GM21528 (cell line): Measurements from ENCODE around the gene PFKL.
"Not testable (repeated sequence)": the region's sequence is repeated elsewhere in the genome, so short reads cannot be mapped to it uniquely, and the experiment has no call there.

ENCODE experiments used
- ATAC-seq: cut with Tn5 transposase; IDR thresholded peaks from one replicate; pipeline ENCODE4 v1.9.1; 2021; ENCODE audit warnings: mild to moderate bottlenecking, moderate library complexity; ENCODE audit not compliant: unreplicated experiment, low FRiP score

Gene PFKL

GRCh38 chr21:44337941-44338895, 38.4 kb downstream of the PFKL start:
- no peak for ATAC-seq

GRCh38 chr21:44338971-44339910, 39.4 kb downstream of the PFKL start, which contains the start of gene CFAP410:
TSS of gene CFAP410 (minus strand) at chr21:44339390. CDS start at chr21:44339194, 196 bp downstream.
- peak; percentile 81 for ATAC-seq

- not testable (repeated sequence) for ATAC-seq
These were observed 42.0 kb downstream of the PFKL start for GRCh38 chr21:44341726-44342458.

GRCh38 chr21:44342981-44343380, 43.1 kb downstream of the PFKL start:
- not testable (repeated sequence) for ATAC-seq

DNA sequence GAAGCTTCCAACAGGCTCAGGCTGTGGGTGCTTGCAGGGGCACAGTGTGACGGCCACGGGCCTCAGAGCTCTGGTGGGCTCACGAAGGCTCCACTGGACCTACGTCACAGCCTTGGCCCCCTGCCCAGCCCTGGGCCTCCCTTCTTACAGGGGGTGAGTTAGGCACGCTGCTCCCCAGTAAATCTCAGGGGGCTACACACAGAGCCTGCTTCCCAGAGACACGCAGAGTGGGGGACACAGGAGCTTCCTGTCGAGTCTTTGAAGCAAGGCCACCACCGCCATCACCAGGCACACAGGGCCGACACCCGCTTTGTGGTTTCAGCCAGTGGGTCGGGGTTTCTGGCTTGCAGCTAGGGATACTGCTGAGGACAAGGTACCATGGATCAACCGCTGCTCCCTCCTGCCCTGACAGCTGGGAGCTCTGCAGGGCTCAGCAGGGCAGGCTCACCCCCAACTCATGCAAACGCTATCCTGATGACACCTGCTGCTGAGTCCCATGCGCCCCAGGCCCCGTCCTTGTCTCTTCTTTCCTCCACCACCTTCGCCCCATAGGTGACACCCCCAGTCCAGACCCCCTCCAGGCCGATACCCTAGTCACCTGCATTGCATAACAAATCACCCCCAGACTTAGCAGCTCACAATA, 44.8 kb downstream of the PFKL start:
- ATAC-seq: no peak

DNA sequence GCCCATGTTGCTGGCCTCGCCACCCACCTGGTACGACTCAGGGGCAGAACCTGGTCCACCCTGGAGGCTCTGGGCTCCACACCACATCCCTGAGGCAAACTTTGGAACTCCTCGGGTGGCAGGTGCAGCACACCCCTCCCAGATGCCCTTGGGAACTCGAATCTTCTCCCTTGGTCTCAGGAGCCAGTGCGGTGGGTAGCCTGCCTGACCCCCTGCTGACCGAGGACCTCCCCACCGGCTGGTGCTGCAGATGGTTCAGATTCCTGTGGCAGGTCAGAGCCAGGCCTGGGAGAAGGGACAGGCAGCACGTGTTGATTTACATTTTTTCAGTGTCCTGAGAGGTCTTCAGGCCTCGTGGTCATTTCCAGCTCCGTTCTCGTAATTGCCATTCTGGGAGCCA, 45.6 kb downstream of the PFKL start:
- ATAC-seq: no peak

DNA sequence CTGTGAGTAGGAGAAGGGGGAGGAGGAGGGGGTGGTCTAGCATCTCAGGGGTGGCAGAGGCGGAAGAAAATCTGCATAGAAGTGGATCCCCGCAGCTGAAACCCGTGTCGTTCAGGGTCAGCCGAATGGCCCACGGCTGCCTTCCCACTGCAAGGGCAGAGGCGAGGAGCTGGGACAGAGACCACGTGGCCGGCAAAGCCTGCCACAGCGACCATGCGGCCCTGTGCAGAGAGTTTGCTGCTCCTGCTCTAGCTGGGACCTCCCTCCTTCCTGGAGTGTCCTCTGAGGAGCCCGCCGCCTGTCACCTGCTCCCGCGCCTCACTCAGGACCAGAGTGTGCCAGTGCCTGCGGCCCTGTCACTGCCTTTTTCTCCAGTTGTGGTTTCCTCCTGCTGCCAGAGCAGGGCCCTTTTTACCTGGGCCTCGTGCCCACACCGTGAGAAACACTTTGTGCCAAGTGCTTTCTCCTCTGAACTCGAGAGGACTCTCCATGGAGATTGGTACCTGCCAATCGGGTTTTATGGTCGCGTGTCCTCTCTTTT, 48.1 kb downstream of the PFKL start:
- ATAC-seq: no peak

DNA sequence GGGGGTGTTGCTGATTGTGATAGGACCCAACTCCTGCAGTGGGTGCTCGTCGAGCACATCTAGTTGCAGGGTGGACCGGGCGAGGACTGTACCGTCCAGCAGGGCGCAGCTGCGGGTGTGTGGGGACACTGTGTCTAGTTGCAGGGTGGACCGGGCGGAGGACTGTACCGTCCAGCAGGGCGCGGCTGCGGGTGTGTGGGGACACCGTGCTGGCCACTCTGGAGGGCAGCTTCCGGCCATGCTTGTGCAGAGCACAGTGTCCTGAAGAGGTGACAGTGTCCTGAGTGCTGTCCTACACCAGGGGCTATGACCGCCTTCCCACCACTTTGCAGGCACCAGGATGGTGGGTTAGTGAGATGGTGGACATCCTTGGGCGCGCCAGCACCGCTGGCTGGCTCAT, 49.0 kb downstream of the PFKL start:
- no peak for ATAC-seq

GRCh38 chr21:44349416-44349846, 49.6 kb downstream of the PFKL start:
- no peak for ATAC-seq

GRCh38 chr21:44349847-44350772, 50.3 kb downstream of the PFKL start:
- no peak for ATAC-seq

DNA sequence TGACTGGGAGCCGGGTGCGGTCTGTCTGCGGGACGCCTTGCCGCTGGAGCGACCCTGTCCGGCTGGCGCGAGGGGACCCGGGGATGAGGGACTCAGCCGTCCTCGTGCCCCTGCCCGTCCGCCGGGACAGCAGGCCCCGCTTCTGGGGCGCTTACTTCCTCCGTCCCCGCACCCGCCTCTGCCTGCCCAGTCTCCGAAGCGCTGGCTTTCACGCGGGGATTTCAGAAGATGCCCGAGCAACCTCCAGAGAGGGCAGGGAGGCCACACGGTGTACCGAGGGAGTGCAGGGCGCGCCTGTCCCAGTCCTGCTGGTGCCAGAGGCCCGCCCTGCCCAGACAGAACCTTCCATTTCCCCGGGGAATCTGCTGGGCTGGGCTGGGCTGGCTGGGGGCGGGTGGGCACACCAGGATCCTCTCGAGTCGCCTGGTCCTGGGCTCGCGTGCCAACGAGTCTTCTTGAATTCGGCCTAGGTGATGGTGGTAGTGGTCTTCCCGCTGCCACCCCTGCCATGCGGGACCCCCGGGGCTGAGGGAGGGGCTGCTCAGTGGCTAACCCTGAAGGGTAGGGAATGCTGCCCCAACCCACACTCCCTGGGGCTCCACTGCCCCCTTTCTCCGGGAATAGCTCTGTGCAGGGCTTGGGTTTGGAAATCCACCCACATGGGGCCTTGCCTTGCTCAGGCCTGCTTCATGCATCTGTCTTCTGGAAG, 51.1 kb downstream of the PFKL start:
- no peak for ATAC-seq

GRCh38 chr21:44351535-44352252, 51.8 kb downstream of the PFKL start:
- no peak for ATAC-seq

GRCh38 chr21:44352253-44352860, 52.5 kb downstream of the PFKL start:
- ATAC-seq: no peak

DNA sequence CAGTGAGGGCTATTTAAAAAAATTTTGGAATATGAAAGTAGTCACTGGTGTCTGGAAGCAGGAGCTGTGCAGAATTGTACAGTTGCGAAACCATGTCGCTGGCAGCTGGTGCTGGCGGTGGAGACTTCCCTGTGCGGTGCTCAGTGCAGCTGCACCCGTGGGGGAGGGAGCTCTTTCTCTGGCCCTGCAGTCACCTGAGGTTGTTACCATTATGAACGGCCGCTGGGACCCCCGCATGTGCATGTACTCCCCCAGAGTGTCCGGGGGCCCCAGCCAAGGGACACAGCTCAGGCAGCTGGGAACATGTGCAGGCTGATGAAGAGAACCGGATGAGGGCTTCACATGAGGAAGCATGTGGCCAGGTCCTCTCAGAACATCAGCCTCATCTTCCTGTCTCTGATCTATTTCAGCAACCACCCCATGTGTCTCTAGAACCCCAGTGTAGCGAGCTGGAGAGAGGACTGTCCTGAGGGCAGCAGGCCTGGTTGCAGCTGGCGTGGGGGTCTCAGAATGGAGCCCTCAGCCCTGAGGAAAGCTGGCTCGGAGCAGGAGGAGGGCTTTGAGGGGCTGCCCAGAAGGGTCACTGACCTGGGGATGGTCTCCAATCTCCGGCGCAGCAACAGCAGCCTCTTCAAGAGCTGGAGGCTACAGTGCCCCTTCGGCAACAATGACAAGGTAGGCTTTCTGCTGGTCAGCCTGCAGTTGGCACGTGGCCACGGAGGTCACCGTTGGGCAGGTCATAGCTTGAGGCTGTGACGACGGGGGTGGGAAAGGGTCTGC, 53.5 kb downstream of the PFKL start, which contains the start of gene TRPM2:
Gene TRPM2, plus strand, starts transcription at position 431 of the 780 bp plus-strand sequence. Its CDS starts 80 bp downstream, at position 511.
- no peak for ATAC-seq

DNA sequence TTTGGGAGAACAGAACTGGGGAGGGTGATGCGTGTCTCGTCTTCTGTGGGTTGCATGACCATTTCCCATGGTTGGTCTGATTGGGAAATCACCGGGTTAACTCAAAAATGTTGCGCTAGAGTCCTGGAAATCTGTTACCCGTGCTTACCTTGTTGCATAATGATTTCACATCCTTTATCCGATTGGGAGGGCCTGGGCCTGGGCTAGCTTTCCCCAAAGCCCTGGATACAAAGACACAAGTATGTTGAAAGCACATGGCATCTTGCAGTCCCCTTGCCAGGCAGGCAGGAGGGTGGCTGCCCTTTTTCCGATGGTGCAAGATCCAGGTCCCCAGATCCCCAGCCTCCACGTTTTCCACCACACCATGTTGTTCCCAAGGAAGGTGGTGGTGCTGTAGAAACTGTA, 54.1 kb downstream of the PFKL start:
- no peak for ATAC-seq
